Ishikawa (cell line): Measurements from ENCODE around the gene NXNL2.

Experiments
- CEBPB ChIP-seq: IDR thresholded peaks from 2 replicates; pipeline ENCODE4 v1.6.1; 2012
- CREB1 ChIP-seq: IDR thresholded peaks from 2 replicates; pipeline ENCODE4 v1.6.1; 2012; ENCODE audit warnings: low read depth
- EGR1 ChIP-seq: IDR thresholded peaks from 2 replicates; pipeline ENCODE4 v1.6.1; 2012
- EP300 ChIP-seq: IDR thresholded peaks from 2 replicates; pipeline ENCODE4 v1.6.1; 2012; ENCODE audit warnings: borderline replicate concordance
- FOXM1 ChIP-seq: IDR thresholded peaks from 2 replicates; pipeline ENCODE4 v1.6.1; 2012; ENCODE audit warnings: low read depth, borderline replicate concordance
- MAX ChIP-seq: IDR thresholded peaks from 2 replicates; pipeline ENCODE4 v1.6.1; 2012
- NFIC ChIP-seq: IDR thresholded peaks from 2 replicates; pipeline ENCODE4 v1.6.1; 2012
- RAD21 ChIP-seq: IDR thresholded peaks from 2 replicates; pipeline ENCODE4 v1.6.1; 2012; ENCODE audit warnings: low read depth
- TAF1 ChIP-seq: IDR thresholded peaks from 2 replicates; pipeline ENCODE4 v1.6.1; 2012; ENCODE audit warnings: low read depth, mild to moderate bottlenecking
- TCF12 ChIP-seq: IDR thresholded peaks from 2 replicates; pipeline ENCODE4 v1.6.1; 2012; ENCODE audit warnings: low read depth
- TEAD4 ChIP-seq: IDR thresholded peaks from 2 replicates; pipeline ENCODE4 v1.6.1; 2012
- YY1 ChIP-seq: IDR thresholded peaks from 2 replicates; pipeline ENCODE4 v1.6.1; 2012; ENCODE audit warnings: low read depth
- ZBTB7A ChIP-seq: IDR thresholded peaks from 2 replicates; pipeline ENCODE4 v1.6.1; 2012; ENCODE audit warnings: low read depth
- TF ChIP-seq, protein P1 (sequence below): IDR thresholded peaks from 2 replicates; pipeline ENCODE4 v1.6.1; 2012
- TF ChIP-seq, protein P2 (sequence below): IDR thresholded peaks from 2 replicates; pipeline ENCODE4 v1.6.1; 2012; ENCODE audit warnings: low read depth, mild to moderate bottlenecking

Gene NXNL2

GRCh38 chr9:88501086-88501485 is 33.9 kb upstream of the NXNL2 start:
- TF ChIP-seq TCF12 (no peak), YY1 (no peak), TEAD4 (no peak), RAD21 (no peak), FOXM1 (no peak), CEBPB (no peak), EGR1 (no peak), ZBTB7A (no peak), CREB1 (no peak), MAX (no peak), NFIC (no peak), EP300 (no peak), TAF1 (no peak)
- TF ChIP-seq, protein P1, sequence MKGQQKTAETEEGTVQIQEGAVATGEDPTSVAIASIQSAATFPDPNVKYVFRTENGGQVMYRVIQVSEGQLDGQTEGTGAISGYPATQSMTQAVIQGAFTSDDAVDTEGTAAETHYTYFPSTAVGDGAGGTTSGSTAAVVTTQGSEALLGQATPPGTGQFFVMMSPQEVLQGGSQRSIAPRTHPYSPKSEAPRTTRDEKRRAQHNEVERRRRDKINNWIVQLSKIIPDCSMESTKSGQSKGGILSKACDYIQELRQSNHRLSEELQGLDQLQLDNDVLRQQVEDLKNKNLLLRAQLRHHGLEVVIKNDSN: no peak
- TF ChIP-seq, protein P2, sequence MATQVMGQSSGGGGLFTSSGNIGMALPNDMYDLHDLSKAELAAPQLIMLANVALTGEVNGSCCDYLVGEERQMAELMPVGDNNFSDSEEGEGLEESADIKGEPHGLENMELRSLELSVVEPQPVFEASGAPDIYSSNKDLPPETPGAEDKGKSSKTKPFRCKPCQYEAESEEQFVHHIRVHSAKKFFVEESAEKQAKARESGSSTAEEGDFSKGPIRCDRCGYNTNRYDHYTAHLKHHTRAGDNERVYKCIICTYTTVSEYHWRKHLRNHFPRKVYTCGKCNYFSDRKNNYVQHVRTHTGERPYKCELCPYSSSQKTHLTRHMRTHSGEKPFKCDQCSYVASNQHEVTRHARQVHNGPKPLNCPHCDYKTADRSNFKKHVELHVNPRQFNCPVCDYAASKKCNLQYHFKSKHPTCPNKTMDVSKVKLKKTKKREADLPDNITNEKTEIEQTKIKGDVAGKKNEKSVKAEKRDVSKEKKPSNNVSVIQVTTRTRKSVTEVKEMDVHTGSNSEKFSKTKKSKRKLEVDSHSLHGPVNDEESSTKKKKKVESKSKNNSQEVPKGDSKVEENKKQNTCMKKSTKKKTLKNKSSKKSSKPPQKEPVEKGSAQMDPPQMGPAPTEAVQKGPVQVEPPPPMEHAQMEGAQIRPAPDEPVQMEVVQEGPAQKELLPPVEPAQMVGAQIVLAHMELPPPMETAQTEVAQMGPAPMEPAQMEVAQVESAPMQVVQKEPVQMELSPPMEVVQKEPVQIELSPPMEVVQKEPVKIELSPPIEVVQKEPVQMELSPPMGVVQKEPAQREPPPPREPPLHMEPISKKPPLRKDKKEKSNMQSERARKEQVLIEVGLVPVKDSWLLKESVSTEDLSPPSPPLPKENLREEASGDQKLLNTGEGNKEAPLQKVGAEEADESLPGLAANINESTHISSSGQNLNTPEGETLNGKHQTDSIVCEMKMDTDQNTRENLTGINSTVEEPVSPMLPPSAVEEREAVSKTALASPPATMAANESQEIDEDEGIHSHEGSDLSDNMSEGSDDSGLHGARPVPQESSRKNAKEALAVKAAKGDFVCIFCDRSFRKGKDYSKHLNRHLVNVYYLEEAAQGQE: no peak

DNA sequence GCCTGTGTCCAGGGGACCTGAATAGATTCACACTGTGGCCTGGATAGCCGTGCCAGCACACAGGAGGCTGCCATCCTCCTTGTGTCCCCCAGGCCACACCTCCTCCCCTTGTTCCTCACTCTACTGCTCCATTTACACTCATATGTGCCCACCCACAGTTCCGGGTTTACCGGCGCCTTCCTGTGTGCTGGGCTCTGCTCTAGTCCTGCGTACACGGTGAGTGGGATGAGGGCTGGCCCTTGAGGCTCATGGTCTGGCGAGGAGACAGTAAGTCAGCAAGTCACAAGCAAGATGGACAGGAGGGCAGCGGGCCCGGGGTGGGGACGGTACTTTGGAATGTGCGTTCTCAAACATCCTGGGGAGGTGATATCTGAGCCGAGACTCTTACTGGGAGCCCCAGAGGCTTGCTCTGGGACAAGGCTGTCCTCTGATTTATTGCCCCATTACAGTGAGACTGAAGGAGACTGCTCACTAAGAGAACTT is 32.4 kb upstream of the NXNL2 start:
- TF ChIP-seq MAX: no peak
- TF ChIP-seq, protein P1: no peak
- TF ChIP-seq EP300: no peak
- TF ChIP-seq TCF12: no peak
- TF ChIP-seq EGR1: no peak
- TF ChIP-seq, protein P2: no peak
- no peak for TF ChIP-seq ZBTB7A

- TF ChIP-seq MAX (no peak), TCF12 (no peak), TAF1 (no peak), YY1 (no peak), EGR1 (no peak), RAD21 (no peak), EP300 (no peak), NFIC (no peak), FOXM1 (no peak), CREB1 (no peak), ZBTB7A (no peak), TEAD4 (no peak), CEBPB (no peak)
- TF ChIP-seq, protein P1: no peak
- TF ChIP-seq, protein P2: no peak
Observed at GRCh38 chr9:88503081-88503844, 31.7 kb upstream of the NXNL2 start.
